K562 (cell line): Measurements from ENCODE around the gene KRTAP5-6. TPM values are rescaled to one million over a fixed set of nuclear protein-coding genes. Genes with fewer than 3 reads are reported as not detected.

Experiments
- ATAC-seq: fragments of 200-7000 bp; cut with Tn5 transposase; 3 replicates; pipeline ENCODE4 v1.9.1; 2020; ENCODE audit warnings: moderate library complexity
- BruUV-seq: library from RNA; stranded (reverse); fragments of 400-500 nt; replicated peaks from 2 replicates; lab custom pipeline; 2021; lab: Mats Ljungman, UMichigan
- CTCF ChIA-PET: fragments of 300-600 bp; formaldehyde crosslinking; extraction: SDS; loops from one replicate; lab custom pipeline; 2021; ENCODE audit warnings: low intra/inter-chr PET ratio; lab: Yijun Ruan, JAX
- POLR2A ChIA-PET: fragments of 300-600, 350-650 bp; sonication (Branson Sonifier 250); formaldehyde crosslinking; extraction: SDS; loops from one replicate; lab custom pipeline; 2021; ENCODE audit warnings: antibody characterized with exemption, inconsistent platforms; lab: Yijun Ruan, JAX
- DNase-seq, 4 experiments: peaks; one replicate each; pipeline versions ENCODE4 v3.0.0 to v3.0.0-alpha.2; 2011 to 2018; ENCODE audit warnings: low spot score in 3 of 4, mixed read lengths in 3 of 4; ENCODE audit errors: extremely low read depth in 1 of 4
- FAIRE-seq: peaks from 2 replicates; lab custom pipeline; 2011; peaks lifted over from hg19 to GRCh38; lab: Jason Lieb, UNC
- H2AFZ ChIP-seq: 2 replicates; pipeline ENCODE4 v1.6.0; 2011; ENCODE audit warnings: low read depth, low read length, control low read depth, inconsistent platforms
- H3K27ac ChIP-seq: fragments of 200-600 bp; 3 replicates; pipeline ENCODE4 v1.8.0; 2011; ENCODE audit warnings: low read depth, mild to moderate bottlenecking, control low read depth, inconsistent platforms, low read length, moderate library complexity, mixed read lengths; ENCODE audit errors: extremely low read depth
- H3K27me3 ChIP-seq, 2 experiments: fragments of 300-600 bp in 1 of 2; 2 replicates in 1 of 2; 3 replicates in 1 of 2; pipeline versions ENCODE4 v1.6.0 to v1.8.0; 2011; ENCODE audit warnings: inconsistent platforms in 2 of 2, low read length in 2 of 2, mild to moderate bottlenecking in 1 of 2, mixed read lengths in 1 of 2, moderate library complexity in 1 of 2; ENCODE audit not compliant: control insufficient read depth in 2 of 2, insufficient read depth in 2 of 2
- H3K36me3 ChIP-seq: fragments of 300-600 bp; 3 replicates; pipeline ENCODE4 v1.8.0; 2011; ENCODE audit warnings: mild to moderate bottlenecking, low read length, inconsistent platforms; ENCODE audit not compliant: control insufficient read depth, insufficient read depth
- H3K4me1 ChIP-seq, 2 experiments: fragments of 200-600 bp in 1 of 2; replicated peaks in 1 of 2; 2 replicates in 1 of 2; 3 replicates in 1 of 2; pipeline versions ENCODE4 v1.5.1 to v1.8.0; 2011; ENCODE audit warnings: inconsistent platforms in 2 of 2, low read length in 2 of 2, mild to moderate bottlenecking in 1 of 2, mixed read lengths in 1 of 2, moderate library complexity in 1 of 2; ENCODE audit not compliant: control insufficient read depth in 2 of 2, insufficient read depth in 2 of 2
- H3K4me2 ChIP-seq: 2 replicates; pipeline ENCODE4 v1.6.1; 2011; ENCODE audit warnings: low read length, control low read depth, inconsistent platforms, mixed read lengths; ENCODE audit not compliant: insufficient read depth
- H3K4me3 ChIP-seq: fragments of 200-600 bp; sonication (generic), shearing (Covaris generic); 2 replicates; pipeline ENCODE4 v1.5.1; 2016; ENCODE audit warnings: control low read depth, inconsistent platforms
- H3K79me2 ChIP-seq: fragments of 200-600 bp; 3 replicates; pipeline ENCODE4 v1.8.0; 2011; ENCODE audit warnings: low read length, inconsistent platforms; ENCODE audit not compliant: control insufficient read depth, insufficient read depth
- H3K9ac ChIP-seq, 2 experiments: 2 replicates each; pipeline versions ENCODE4 v1.6.0 to v1.6.1; 2011; ENCODE audit warnings: low read depth in 2 of 2, low read length in 2 of 2, control low read depth in 1 of 2, inconsistent platforms in 1 of 2, mild to moderate bottlenecking in 1 of 2, mixed read lengths in 1 of 2; ENCODE audit not compliant: insufficient read depth in 1 of 2
- H3K9me1 ChIP-seq: one replicate; pipeline ENCODE4 v1.6.0; 2011; ENCODE audit warnings: inconsistent platforms, mild to moderate bottlenecking, low read length, moderate library complexity; ENCODE audit not compliant: control insufficient read depth, insufficient read depth
- H3K9me3 ChIP-seq: replicated peaks from 2 replicates; pipeline ENCODE4 v1.5.1; 2011; ENCODE audit warnings: low read depth, low read length, inconsistent platforms; ENCODE audit not compliant: control insufficient read depth, insufficient read depth
- H4K20me1 ChIP-seq: replicated peaks from 2 replicates; pipeline ENCODE4 v1.6.1; 2011; ENCODE audit warnings: low read length, inconsistent platforms, mixed read lengths; ENCODE audit not compliant: control insufficient read depth, insufficient read depth
- DIDO1 ChIP-seq: fragments of 450-650 bp; IDR thresholded peaks from 2 replicates; pipeline ENCODE4 v1.6.1; 2016; ENCODE audit warnings: low read depth, missing biosample characterization, missing genetic modification characterization
- EGR1 ChIP-seq: fragments of 450-650 bp; conservative IDR thresholded peaks from 2 replicates; pipeline ENCODE4 v1.6.1; 2017; ENCODE audit warnings: mild to moderate bottlenecking
- HMG20B ChIP-seq: fragments of 250-450 bp; sonication (Bioruptor Pico); IDR thresholded peaks from 2 replicates; pipeline ENCODE4 v1.5.0; 2021; ENCODE audit warnings: mild to moderate bottlenecking
- POLR2H ChIP-seq: IDR thresholded peaks from 2 replicates; pipeline ENCODE4 v1.6.1; 2016; ENCODE audit warnings: missing genetic modification characterization, low read depth, mild to moderate bottlenecking, control low read depth, missing compliant biosample characterization, moderate library complexity
- RFX5 ChIP-seq: IDR thresholded peaks from 2 replicates; pipeline ENCODE4 v1.6.1; 2011; ENCODE audit warnings: low read depth, mild to moderate bottlenecking, improper control_type of control experiment, low read length
- STAT5B ChIP-seq: fragments of 250-450 bp; sonication (Bioruptor Pico); IDR thresholded peaks from 2 replicates; pipeline ENCODE4 v1.8.0; 2021; ENCODE audit warnings: mild to moderate bottlenecking, inconsistent platforms
- ZBTB17 ChIP-seq: fragments of 450-650 bp; formaldehyde crosslinking; IDR thresholded peaks from 2 replicates; pipeline ENCODE4 v1.4.0; 2020; ENCODE audit warnings: mild to moderate bottlenecking
- ZNF277 ChIP-seq: fragments of 250-450 bp; sonication (Bioruptor Pico); IDR thresholded peaks from 2 replicates; pipeline ENCODE4 v1.8.0; 2022; ENCODE audit warnings: inconsistent platforms, mild to moderate bottlenecking, moderate library complexity, borderline replicate concordance
- ZNF311 ChIP-seq: fragments of 250-450 bp; sonication (Bioruptor Pico); IDR thresholded peaks from 2 replicates; pipeline ENCODE4 v1.4.0; 2020; ENCODE audit warnings: mild to moderate bottlenecking, moderate library complexity
- ZNF609 ChIP-seq: sonication (generic); formaldehyde crosslinking; IDR thresholded peaks from 2 replicates; pipeline ENCODE4 v1.8.1; 2023; ENCODE audit warnings: missing genetic modification reagents, mild to moderate bottlenecking, borderline replicate concordance
- ZNF695 ChIP-seq: fragments of 450-650 bp; formaldehyde crosslinking; IDR thresholded peaks from 2 replicates; pipeline ENCODE4 v1.4.0; 2020; ENCODE audit warnings: mild to moderate bottlenecking, moderate library complexity
- WGBS: fragments of 100-300 bp; shearing (Covaris generic); methylation state at CpG from one replicate; pipeline ENCODE4 v1.1.6; 2016; ENCODE audit warnings: low coverage, mixed read lengths; ENCODE audit not compliant: insufficient coverage; ENCODE audit errors: missing lambda C conversion rate; 5-methylcytosine and 5-hydroxymethylcytosine counted together
- in situ Hi-C: fragments of 300-500 bp; cut with MboI; formaldehyde crosslinking; loops from 4 replicates; pipeline ENCODE4 v1.15.0; 2018; ENCODE audit warnings: inconsistent platforms, mixed read lengths
- intact Hi-C: fragments of 100-400 bp; cut with micrococcal nuclease; formaldehyde crosslinking; loops from 2 replicates; pipeline ENCODE4 v1.14.2; 2022
- polyA plus RNA-seq, 8 experiments: library from polyadenylated mRNA; depleted of rRNA in 4 of 8; stranded (reverse) in 5 of 8; unstranded in 3 of 8; fragments of >200 nt; fragmentation: Nextera tagmentation in 2 of 8; fragmentation: Illumina TruSeq in 1 of 8; extraction: Ambion mirVana in 2 of 8; extraction: Trizol in 1 of 8; gene quantifications; 2 replicates each; pipeline versions ENCODE4 v1.2.1 to v1.2.3, GENCODE V29; 2011 to 2014; ENCODE audit warnings: inconsistent platforms in 1 of 8, missing spikeins in 1 of 8
- total RNA-seq, 7 experiments: library from RNA; depleted of rRNA in 6 of 7; stranded (reverse); fragments of >200 nt in 6 of 7; fragmentation: Illumina TruSeq in 2 of 7; extraction: Trizol in 2 of 7; gene quantifications; 2 replicates each; pipeline versions ENCODE4 v1.2.1 to v1.2.3, GENCODE V29; 2011 to 2021; ENCODE audit warnings: low replicate concordance in 1 of 7
- TF ChIP-seq, protein P1 (sequence below): sonication (generic); IDR thresholded peaks from 2 replicates; pipeline ENCODE4 v1.6.1; 2016
- TF ChIP-seq, protein P2 (sequence below), 2 experiments: fragments of 250-450 bp in 1 of 2; fragments of 450-650 bp in 1 of 2; sonication (Bioruptor Pico) in 1 of 2; IDR thresholded peaks; 2 replicates each; pipeline versions ENCODE4 v1.6.1 to v1.8.0; 2016 to 2021; ENCODE audit warnings: mild to moderate bottlenecking in 2 of 2, moderate library complexity in 2 of 2, missing compliant biosample characterization in 1 of 2, missing genetic modification characterization in 1 of 2

KRTAP5-6 gene
- total and polyA plus RNA-seq, 9 of the 15 experiments (the other 6 are each of a cell fraction or from before 2014, with no cell fraction given), result not detected

DNA sequence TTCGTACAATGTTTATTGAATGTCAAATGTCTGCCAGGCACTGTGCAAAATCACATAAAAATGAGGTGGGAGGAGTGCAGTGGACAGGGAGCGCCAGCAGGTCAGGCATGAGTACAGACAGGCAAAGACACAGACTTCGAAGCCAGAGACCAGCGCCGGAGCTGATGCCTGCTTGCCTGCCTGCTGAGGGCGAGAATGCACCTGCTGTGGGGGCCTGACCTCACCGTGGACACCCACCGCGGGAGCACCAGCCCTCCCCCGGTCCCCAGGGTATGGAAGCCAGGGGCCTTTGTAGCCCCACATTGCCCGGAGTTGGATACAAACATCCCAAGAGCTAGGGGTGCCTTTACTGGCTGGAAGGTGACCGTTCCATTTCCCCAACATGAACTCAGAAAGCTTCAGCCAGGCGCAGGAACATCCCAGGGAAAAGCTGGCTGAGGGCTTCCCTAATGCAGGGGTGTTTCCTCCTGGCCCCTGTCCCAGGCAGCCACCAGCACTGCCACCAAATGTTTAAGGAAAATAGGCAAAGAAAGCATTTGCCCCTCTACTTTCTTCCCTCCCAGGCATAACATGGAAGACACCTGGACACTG, 35.5 kb downstream of the KRTAP5-6 start:
- Histone ChIP-seq H4K20me1 (no peaks in the 10 kb centered on the region), H3K9ac (no peak overlapping the region), H2AFZ (no peak overlapping the region), H3K9me3 (peaks cover 8% of the 10 kb centered on the region; the same call in 1 of the 2 replicates), H3K79me2 (no peaks in the 10 kb centered on the region), H3K27ac (no peak overlapping the region), H3K36me3 (no peaks in the 10 kb centered on the region), H3K4me1 (no peaks in the 10 kb centered on the region; a peak in 2 of 5 replicates), H3K27me3 (peaks cover 11 to 59% of the 10 kb centered on the region in 2 experiments), H3K4me2 (no peak overlapping the region), H3K4me3 (no peak overlapping the region), H3K9me1 (no peaks in the 10 kb centered on the region)
- ChIA-PET POLR2A (interaction anchor here (1.1 to 1.5 kb wide), 3 partner anchors 12 to 25 kb away, joined by 3 to 5 read pairs (median 4); no protein-coding TSS in a partner anchor), CTCF (no interaction called here)
- in situ Hi-C loops (no loop called here), intact Hi-C loops (no loop called here)
- DNase-seq, result no peak
- no peak for FAIRE-seq
- WGBS, result under 1% methylated on average over 12 of the region's 13 CpGs
- no peak for ATAC-seq
- no TSS peak for BruUV-seq
- no peak for TF ChIP-seq HMG20B (CRISPR knock-in tag)
- TF ChIP-seq, protein P1, sequence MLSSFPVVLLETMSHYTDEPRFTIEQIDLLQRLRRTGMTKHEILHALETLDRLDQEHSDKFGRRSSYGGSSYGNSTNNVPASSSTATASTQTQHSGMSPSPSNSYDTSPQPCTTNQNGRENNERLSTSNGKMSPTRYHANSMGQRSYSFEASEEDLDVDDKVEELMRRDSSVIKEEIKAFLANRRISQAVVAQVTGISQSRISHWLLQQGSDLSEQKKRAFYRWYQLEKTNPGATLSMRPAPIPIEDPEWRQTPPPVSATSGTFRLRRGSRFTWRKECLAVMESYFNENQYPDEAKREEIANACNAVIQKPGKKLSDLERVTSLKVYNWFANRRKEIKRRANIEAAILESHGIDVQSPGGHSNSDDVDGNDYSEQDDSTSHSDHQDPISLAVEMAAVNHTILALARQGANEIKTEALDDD, result no peak
- TF ChIP-seq STAT5B (CRISPR knock-in tag), result no peak
- TF ChIP-seq, protein P2, sequence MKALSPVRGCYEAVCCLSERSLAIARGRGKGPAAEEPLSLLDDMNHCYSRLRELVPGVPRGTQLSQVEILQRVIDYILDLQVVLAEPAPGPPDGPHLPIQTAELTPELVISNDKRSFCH (CRISPR knock-in tag; IDR thresholded peaks at IDR 0.05), result no peak
- TF ChIP-seq, protein P2 (tag; IDR thresholded peaks at IDR 0.05), result no peak
- no peak for TF ChIP-seq ZBTB17 (CRISPR knock-in tag)
- no peak for TF ChIP-seq POLR2H (tag)
- no peak for TF ChIP-seq DIDO1 (tag)
- no peak for TF ChIP-seq ZNF609
- TF ChIP-seq EGR1, result no peak
- TF ChIP-seq ZNF277, result no peak
- no peak for TF ChIP-seq ZNF695 (CRISPR knock-in tag)
- no peak for TF ChIP-seq RFX5
- no peak for TF ChIP-seq ZNF311 (CRISPR knock-in tag)
